CD14-positive monocyte (primary cell): ENCODE results near the gene ARL15. TPM values are rescaled to one million over a fixed set of nuclear protein-coding genes. Genes with fewer than 3 reads are reported as not detected.

Source experiments
- DNase-seq, 3 donors: peaks; one replicate each; pipeline ENCODE4 v3.0.0-alpha.2; 2011 to 2022
- H2AFZ ChIP-seq: 2 replicates; pipeline ENCODE4 v1.6.0; 2012; ENCODE audit warnings: mild to moderate bottlenecking, low read depth, low read length, inconsistent platforms; ENCODE audit not compliant: insufficient read depth, poor library complexity, severe bottlenecking
- H3K27ac ChIP-seq, 2 donors: 1 replicate in 1 of 2; 2 replicates in 1 of 2; pipeline ENCODE4 v1.5.1; 2012 to 2013; ENCODE audit warnings: low read length in 2 of 2, control low read depth in 1 of 2, inconsistent platforms in 1 of 2, low read depth in 1 of 2, mild to moderate bottlenecking in 1 of 2
- H3K27me3 ChIP-seq, 2 donors: one replicate each; pipeline versions ENCODE4 v1.6.0 to v1.6.1; 2011 to 2013; ENCODE audit warnings: low read length in 2 of 2; ENCODE audit not compliant: control insufficient read depth in 2 of 2, insufficient read depth in 2 of 2
- H3K36me3 ChIP-seq, 2 donors: replicated peaks in 1 of 2; 1 replicate in 1 of 2; 2 replicates in 1 of 2; pipeline versions ENCODE4 v1.5.1 to v1.6.1; 2012 to 2013; ENCODE audit warnings: low read length in 2 of 2, control low read depth in 1 of 2, inconsistent platforms in 1 of 2, mild to moderate bottlenecking in 1 of 2; ENCODE audit not compliant: insufficient read depth in 2 of 2, control insufficient read depth in 1 of 2
- H3K4me1 ChIP-seq, 2 donors: 1 replicate in 1 of 2; 2 replicates in 1 of 2; pipeline versions ENCODE4 v1.5.1 to v1.6.1; 2012 to 2013; ENCODE audit warnings: low read length in 2 of 2, control low read depth in 1 of 2, inconsistent platforms in 1 of 2, mild to moderate bottlenecking in 1 of 2, moderate library complexity in 1 of 2; ENCODE audit not compliant: insufficient read depth in 2 of 2, control insufficient read depth in 1 of 2
- H3K4me2 ChIP-seq: replicated peaks from 2 replicates; pipeline ENCODE3; 2012; ENCODE audit warnings: low read length, moderate library complexity, mild to moderate bottlenecking; ENCODE audit not compliant: poor library complexity, severe bottlenecking; ENCODE audit errors: extremely low read depth
- H3K4me3 ChIP-seq, 3 experiments: fragments of 200-600 bp in 1 of 3; sonication (generic) in 1 of 3; replicated peaks in 1 of 3; 1 replicate in 2 of 3; 2 replicates in 1 of 3; pipeline ENCODE4 v1.5.1; 2011 to 2013; ENCODE audit warnings: low read length in 3 of 3, mild to moderate bottlenecking in 3 of 3, control low read depth in 2 of 3, low read depth in 2 of 3, inconsistent platforms in 1 of 3, moderate library complexity in 1 of 3
- H3K79me2 ChIP-seq: 2 replicates; pipeline ENCODE4 v1.6.0; 2012; ENCODE audit warnings: mild to moderate bottlenecking, control low read depth, inconsistent platforms, low read length, moderate library complexity; ENCODE audit not compliant: insufficient read depth
- H3K9ac ChIP-seq: 2 replicates; pipeline ENCODE4 v1.6.0; 2017; ENCODE audit warnings: low read length, mild to moderate bottlenecking; ENCODE audit not compliant: insufficient read depth, poor library complexity, severe bottlenecking
- H3K9me3 ChIP-seq, 2 donors: replicated peaks in 1 of 2; 1 replicate in 1 of 2; 2 replicates in 1 of 2; pipeline versions ENCODE4 v1.5.1 to v1.6.1; 2012 to 2013; ENCODE audit warnings: low read length in 2 of 2, control low read depth in 1 of 2; ENCODE audit not compliant: control insufficient read depth in 1 of 2, insufficient read depth in 1 of 2
- H4K20me1 ChIP-seq: 2 replicates; pipeline ENCODE4 v1.6.0; 2012; ENCODE audit warnings: mild to moderate bottlenecking, low read length, control low read depth, moderate library complexity; ENCODE audit not compliant: insufficient read depth
- H3K27ac Mint-ChIP-seq, 7 donors: one replicate each; pipeline ENCODE4 v1.8.0; 2020; ENCODE audit warnings: mild to moderate bottlenecking in 7 of 7, mixed read lengths in 7 of 7, moderate library complexity in 6 of 7, inconsistent platforms in 2 of 7
- H3K27me3 Mint-ChIP-seq, 3 donors: one replicate each; pipeline ENCODE4 v1.8.0; 2021 to 2022; ENCODE audit warnings: low read depth in 3 of 3, mild to moderate bottlenecking in 3 of 3, mixed read lengths in 3 of 3, moderate library complexity in 3 of 3, inconsistent platforms in 1 of 3
- H3K36me3 Mint-ChIP-seq, 2 donors: one replicate each; pipeline ENCODE4 v1.8.0; 2020; ENCODE audit warnings: mixed read lengths in 2 of 2, inconsistent platforms in 1 of 2, mild to moderate bottlenecking in 1 of 2
- H3K4me1 Mint-ChIP-seq: one replicate; pipeline ENCODE4 v1.8.0; 2020; ENCODE audit warnings: mild to moderate bottlenecking, mixed read lengths
- H3K4me3 Mint-ChIP-seq, 2 donors: one replicate each; pipeline ENCODE4 v1.8.0; 2020; ENCODE audit warnings: mild to moderate bottlenecking in 2 of 2, mixed read lengths in 2 of 2, moderate library complexity in 1 of 2
- H3K9me3 Mint-ChIP-seq, 7 donors: one replicate each; pipeline ENCODE4 v1.8.0; 2020 to 2022; ENCODE audit warnings: mixed read lengths in 7 of 7, mild to moderate bottlenecking in 6 of 7, moderate library complexity in 6 of 7, inconsistent platforms in 2 of 7
- WGBS: methylation state at CpG from one replicate; pipeline ENCODE4 v1.1.5; 2013; ENCODE audit warnings: missing lambda C conversion rate; ENCODE audit not compliant: insufficient coverage; 5-methylcytosine and 5-hydroxymethylcytosine counted together
- intact Hi-C, 2 donors: fragments of 100-400 bp; cut with micrococcal nuclease; formaldehyde crosslinking; loops; one replicate each; pipeline versions ENCODE4 v1.15.0 to v1.15.1; 2023
- polyA plus RNA-seq, 3 donors: library from polyadenylated mRNA; depleted of rRNA in 1 of 3; unstranded in 2 of 3; stranded (reverse) in 1 of 3; fragments of 300-500 nt in 2 of 3; fragments of >200 nt in 1 of 3; fragmentation: Illumina TruSeq in 2 of 3; gene quantifications; 1 replicate in 2 of 3; 2 replicates in 1 of 3; pipeline ENCODE4 v1.2.3, GENCODE V29; 2012 to 2021
- TF ChIP-seq, protein P1 (sequence below): fragments of 200-600 bp; IDR thresholded peaks from one replicate; pipeline ENCODE4 v1.8.0; 2022; ENCODE audit warnings: antibody characterized with exemption, mild to moderate bottlenecking

Gene ARL15
- polyA plus RNA-seq, 3 donors: 10.5 to 27.6 (median 18.0) TPM

DNA sequence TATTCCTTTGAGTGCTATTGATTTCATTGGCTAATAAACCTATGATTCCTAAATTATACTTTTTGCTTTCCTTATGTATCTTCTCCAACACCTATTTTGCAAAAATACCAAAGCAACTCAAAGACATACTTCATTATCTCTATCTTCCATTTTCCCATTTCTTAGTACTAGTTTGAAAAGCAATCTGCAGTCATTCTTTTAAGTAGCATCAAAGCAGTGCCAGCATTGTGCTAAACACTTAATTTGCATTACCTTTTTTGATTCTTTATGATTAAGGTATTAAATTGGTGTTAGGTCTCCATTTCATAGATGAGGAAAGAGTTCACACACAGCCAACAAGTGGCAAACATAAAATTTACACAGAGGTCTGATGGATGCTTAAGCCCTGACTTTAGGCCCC is 330.3 kb downstream of the ARL15 start:
- H2AFZ ChIP-seq: no peak overlapping the region
- no peak for DNase-seq
- intact Hi-C loops: no loop called here
- Mint-ChIP-seq H3K4me1 (no peaks in the 10 kb centered on the region), H3K27ac (no peak overlapping the region), H3K4me3 (no peak overlapping the region), H3K27me3 (peaks cover 0 to 1% (median 0%) of the 10 kb centered on the region in 3 donors), H3K9me3 (peaks cover 0 to 9% (median 2%) of the 10 kb centered on the region in 7 donors), H3K36me3 (peaks cover 4 to 5% of the 10 kb centered on the region in 2 donors)
- H3K36me3 ChIP-seq: no peaks in the 10 kb centered on the region
- no peak overlapping the region for H3K4me2 ChIP-seq
- no peaks in the 10 kb centered on the region for H3K79me2 ChIP-seq
- no peak overlapping the region for H3K4me3 ChIP-seq
- no peaks in the 10 kb centered on the region for H3K27me3 ChIP-seq
- no peak overlapping the region for H3K27ac ChIP-seq
- peaks cover 0 to 3% of the 10 kb centered on the region in 2 donors for H3K9me3 ChIP-seq
- TF ChIP-seq, protein P1, sequence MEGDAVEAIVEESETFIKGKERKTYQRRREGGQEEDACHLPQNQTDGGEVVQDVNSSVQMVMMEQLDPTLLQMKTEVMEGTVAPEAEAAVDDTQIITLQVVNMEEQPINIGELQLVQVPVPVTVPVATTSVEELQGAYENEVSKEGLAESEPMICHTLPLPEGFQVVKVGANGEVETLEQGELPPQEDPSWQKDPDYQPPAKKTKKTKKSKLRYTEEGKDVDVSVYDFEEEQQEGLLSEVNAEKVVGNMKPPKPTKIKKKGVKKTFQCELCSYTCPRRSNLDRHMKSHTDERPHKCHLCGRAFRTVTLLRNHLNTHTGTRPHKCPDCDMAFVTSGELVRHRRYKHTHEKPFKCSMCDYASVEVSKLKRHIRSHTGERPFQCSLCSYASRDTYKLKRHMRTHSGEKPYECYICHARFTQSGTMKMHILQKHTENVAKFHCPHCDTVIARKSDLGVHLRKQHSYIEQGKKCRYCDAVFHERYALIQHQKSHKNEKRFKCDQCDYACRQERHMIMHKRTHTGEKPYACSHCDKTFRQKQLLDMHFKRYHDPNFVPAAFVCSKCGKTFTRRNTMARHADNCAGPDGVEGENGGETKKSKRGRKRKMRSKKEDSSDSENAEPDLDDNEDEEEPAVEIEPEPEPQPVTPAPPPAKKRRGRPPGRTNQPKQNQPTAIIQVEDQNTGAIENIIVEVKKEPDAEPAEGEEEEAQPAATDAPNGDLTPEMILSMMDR: no peak
- H3K4me1 ChIP-seq: no peaks in the 10 kb centered on the region
- H3K9ac ChIP-seq: no peak overlapping the region
- H4K20me1 ChIP-seq: no peaks in the 10 kb centered on the region

DNA sequence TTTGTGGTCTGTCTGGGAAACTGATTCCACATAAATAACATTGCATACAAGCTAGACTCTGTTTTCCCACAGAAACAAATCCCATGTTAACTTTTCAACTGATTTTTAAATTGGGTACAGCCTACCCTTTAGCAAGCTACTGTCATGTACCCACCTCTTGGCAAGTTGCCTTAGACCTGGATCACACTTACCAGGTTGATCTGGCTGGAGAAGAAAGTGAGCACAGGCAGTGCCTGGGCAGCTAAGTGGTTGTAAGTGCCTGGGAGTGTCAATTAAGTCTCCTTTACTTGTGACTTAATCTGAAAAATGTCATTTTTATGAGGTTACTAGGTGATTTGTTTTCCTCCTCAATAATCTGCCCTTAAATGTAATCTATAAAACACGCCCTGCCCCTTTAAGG is 336.4 kb downstream of the ARL15 start:
- no peaks in the 10 kb centered on the region for H3K9me3 Mint-ChIP-seq
- H3K27ac ChIP-seq: no peak overlapping the region
- WGBS: no CpG with 5 or more reads among the region's 1 CpG

More for the DNA sequence above, 336.4 kb downstream of the ARL15 start:
- intact Hi-C loops: no loop called here
- Mint-ChIP-seq H3K27ac (no peak overlapping the region), H3K36me3 (peaks cover 1 to 12% of the 10 kb centered on the region in 2 donors), H3K27me3 (peaks cover 0 to 1% (median 0%) of the 10 kb centered on the region in 3 donors), H3K4me3 (no peak overlapping the region), H3K4me1 (no peaks in the 10 kb centered on the region)
- Histone ChIP-seq H3K4me1 (no peaks in the 10 kb centered on the region), H3K9me3 (no peaks in the 10 kb centered on the region), H3K4me2 (no peak overlapping the region), H3K36me3 (no peaks in the 10 kb centered on the region), H2AFZ (no peak overlapping the region), H3K79me2 (no peaks in the 10 kb centered on the region), H4K20me1 (no peaks in the 10 kb centered on the region), H3K9ac (no peak overlapping the region), H3K4me3 (no peak overlapping the region), H3K27me3 (no peaks in the 10 kb centered on the region)
- DNase-seq: no peak
- TF ChIP-seq, protein P1: no peak
